ENCODE measurements around the gene RPL39L.
A peak's percentile ranks its signal among the peaks of the same experiment; 100 is the strongest.
"Not testable (repeated sequence)": the region's sequence is repeated elsewhere in the genome, so short reads cannot be mapped to it uniquely, and the experiment has no call there.

RPL39L gene

DNA sequence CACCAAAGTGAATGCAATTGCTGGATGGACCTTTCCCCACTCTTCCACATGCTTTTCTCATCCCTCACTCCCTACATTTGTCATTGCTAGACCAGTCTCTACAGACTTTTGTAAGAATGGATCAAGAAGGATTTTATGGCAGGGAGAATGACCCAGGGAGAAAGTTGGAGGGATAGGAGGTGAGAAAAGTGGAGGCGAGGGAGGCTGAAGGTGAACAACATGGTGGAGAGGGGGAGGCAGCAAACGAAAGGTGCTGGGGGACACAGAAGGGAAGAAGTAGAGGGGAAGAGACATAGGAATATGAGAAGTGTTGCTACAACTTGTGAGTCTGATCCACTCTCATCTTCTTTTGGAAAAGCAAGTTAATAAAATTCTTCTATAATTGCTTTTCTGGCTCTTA is 33.6 kb upstream of the RPL39L start:
- no peak for DNase-seq (ENCODE audit: low read depth, low spot score)
- TF ChIP-seq POLR2AphosphoS5 (IDR thresholded peaks at IDR 0.05; ENCODE audit: borderline replicate concordance, low read depth, low read length) (no peak), EZH2 (IDR thresholded peaks at IDR 0.05) (no peak), FOXP2 (optimal IDR thresholded peaks at IDR 0.05; ENCODE audit: control extremely low read depth, extremely low read length, insufficient read depth) (no peak)
- no peak overlapping the region for H3K27ac ChIP-seq
- H3K9me3 ChIP-seq (ENCODE audit: low read depth, low read length) = no peaks in the 10 kb centered on the region
- H3K9ac ChIP-seq (ENCODE audit: insufficient read length) = no peak overlapping the region
- H3K36me3 ChIP-seq (ENCODE audit: insufficient read depth, low read length) = no peaks in the 10 kb centered on the region
- no peak overlapping the region for H3K4me3 ChIP-seq

DNA sequence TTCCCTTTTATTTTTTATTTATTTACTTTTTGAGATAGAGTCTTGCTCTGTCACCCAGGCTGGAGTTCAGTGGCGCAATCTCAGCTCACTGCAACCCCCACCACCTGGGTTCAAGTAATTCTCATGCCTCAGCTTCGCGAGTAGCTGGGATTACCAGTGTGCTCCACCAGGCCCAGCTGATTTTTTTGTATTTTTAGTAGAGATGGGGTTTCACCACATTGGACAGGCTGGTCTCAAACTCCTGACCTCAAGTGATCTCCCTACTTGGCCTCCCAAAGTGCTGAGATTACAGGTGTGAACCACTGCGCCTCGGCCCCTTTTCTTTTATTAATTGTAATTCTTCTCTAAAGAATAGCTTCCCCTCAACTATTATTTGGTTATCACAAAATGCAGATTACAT is 31.6 kb upstream of the RPL39L start:
- H3K27ac ChIP-seq; H3K9ac ChIP-seq (ENCODE audit: insufficient read length); H3K4me3 ChIP-seq; H3K9me3 ChIP-seq (ENCODE audit: low read depth, low read length); H3K36me3 ChIP-seq (ENCODE audit: insufficient read depth, low read length); DNase-seq (ENCODE audit: low read depth, low spot score): not testable (repeated sequence)

DNA sequence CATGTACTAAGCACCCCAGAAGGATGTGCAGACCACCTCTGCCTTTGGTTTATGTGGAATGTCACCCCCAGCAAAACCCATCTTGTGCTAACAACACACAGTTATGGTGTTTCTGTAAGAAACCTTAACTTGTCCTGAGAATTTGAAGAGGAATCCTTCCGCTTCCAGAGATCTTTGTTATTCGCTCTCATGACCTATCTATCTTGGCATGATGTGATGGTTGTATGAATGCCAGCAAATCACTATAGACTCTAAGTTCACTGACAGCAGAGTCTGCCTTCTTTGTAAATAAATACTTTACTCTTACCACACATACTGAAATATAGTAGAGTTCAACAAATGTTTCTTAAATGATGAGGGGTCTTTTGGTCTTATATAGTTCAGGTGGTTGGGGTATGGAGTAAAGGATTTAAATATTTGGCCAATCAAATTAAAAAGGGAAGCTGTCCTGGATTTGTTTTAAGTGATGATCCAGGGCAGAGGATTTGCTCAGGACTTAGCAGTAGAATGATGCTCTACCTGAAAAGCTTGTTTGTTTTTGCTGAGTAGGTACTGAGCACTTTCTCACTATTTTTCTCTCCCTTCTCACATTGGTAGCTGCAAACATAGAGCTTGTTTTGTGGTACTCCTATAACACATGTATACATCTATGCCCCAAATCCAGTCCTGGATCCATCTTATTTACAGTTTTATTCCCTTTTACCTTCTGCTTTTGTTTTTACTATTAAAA is 30.1 kb upstream of the RPL39L start:
- no peaks in the 10 kb centered on the region for H3K9me3 ChIP-seq (ENCODE audit: low read depth, low read length)
- TF ChIP-seq EZH2 (IDR thresholded peaks at IDR 0.05) (no peak), FOXP2 (optimal IDR thresholded peaks at IDR 0.05; ENCODE audit: control extremely low read depth, extremely low read length, insufficient read depth) (no peak), POLR2AphosphoS5 (IDR thresholded peaks at IDR 0.05; ENCODE audit: borderline replicate concordance, low read depth, low read length) (no peak)
- H3K36me3 ChIP-seq (ENCODE audit: insufficient read depth, low read length) = no peaks in the 10 kb centered on the region
- no peak overlapping the region for H3K4me3 ChIP-seq
- H3K27ac ChIP-seq = no peak overlapping the region
- DNase-seq (ENCODE audit: low read depth, low spot score) = no peak
- H3K9ac ChIP-seq (ENCODE audit: insufficient read length) = no peak overlapping the region

- Histone ChIP-seq H3K36me3 (ENCODE audit: insufficient read depth, low read length) (no peaks in the 10 kb centered on the region), H3K9ac (ENCODE audit: insufficient read length) (no peak overlapping the region), H3K4me3 (no peak overlapping the region), H3K9me3 (ENCODE audit: low read depth, low read length) (no peaks in the 10 kb centered on the region), H3K27ac (no peak overlapping the region)
- TF ChIP-seq FOXP2 (optimal IDR thresholded peaks at IDR 0.05; ENCODE audit: control extremely low read depth, extremely low read length, insufficient read depth) (no peak), POLR2AphosphoS5 (IDR thresholded peaks at IDR 0.05; ENCODE audit: borderline replicate concordance, low read depth, low read length) (no peak), EZH2 (IDR thresholded peaks at IDR 0.05) (no peak)
- DNase-seq (ENCODE audit: low read depth, low spot score) = no peak
These were observed 28.5 kb upstream of the RPL39L start for GRCh38 chr3:187167777-187168176.

- Histone ChIP-seq H3K9ac (ENCODE audit: insufficient read length) (no peak overlapping the region), H3K9me3 (ENCODE audit: low read depth, low read length) (no peaks in the 10 kb centered on the region), H3K27ac (no peak overlapping the region), H3K36me3 (ENCODE audit: insufficient read depth, low read length) (no peaks in the 10 kb centered on the region), H3K4me3 (no peak overlapping the region)
- DNase-seq (ENCODE audit: low read depth, low spot score) = no peak
- TF ChIP-seq POLR2AphosphoS5 (IDR thresholded peaks at IDR 0.05; ENCODE audit: borderline replicate concordance, low read depth, low read length) = no peak
- no peak for TF ChIP-seq EZH2 (IDR thresholded peaks at IDR 0.05)
- no peak for TF ChIP-seq FOXP2 (optimal IDR thresholded peaks at IDR 0.05; ENCODE audit: control extremely low read depth, extremely low read length, insufficient read depth)
These were observed 27.5 kb upstream of the RPL39L start for GRCh38 chr3:187166750-187167149.

DNA sequence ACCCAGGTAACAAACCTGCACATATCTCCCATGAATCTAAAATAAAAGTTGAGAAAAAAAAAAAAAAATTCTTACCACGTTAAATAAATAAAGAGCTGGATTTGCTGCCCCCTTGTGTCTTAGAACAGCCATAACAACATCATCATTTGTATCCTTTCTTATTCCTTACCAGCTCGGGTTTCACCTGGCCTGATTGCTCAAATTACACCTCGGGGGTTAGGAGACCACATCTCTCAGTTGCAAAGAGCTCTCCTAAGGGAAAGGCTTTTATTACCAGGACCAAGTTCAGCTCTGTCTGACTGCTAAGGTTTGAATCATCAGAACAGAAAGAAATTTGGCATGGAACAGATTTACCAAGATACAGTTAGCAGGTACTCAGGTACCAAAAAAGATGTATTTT is 25.8 kb upstream of the RPL39L start:
- DNase-seq (ENCODE audit: low read depth, low spot score) = peak; percentile 44
- Histone ChIP-seq H3K9me3 (ENCODE audit: low read depth, low read length) (no peaks in the 10 kb centered on the region), H3K27ac (no peak overlapping the region), H3K4me3 (no peak overlapping the region), H3K36me3 (ENCODE audit: insufficient read depth, low read length) (no peaks in the 10 kb centered on the region), H3K9ac (ENCODE audit: insufficient read length) (no peak overlapping the region)
- TF ChIP-seq EZH2 (IDR thresholded peaks at IDR 0.05) (no peak), FOXP2 (optimal IDR thresholded peaks at IDR 0.05; ENCODE audit: control extremely low read depth, extremely low read length, insufficient read depth) (no peak), POLR2AphosphoS5 (IDR thresholded peaks at IDR 0.05; ENCODE audit: borderline replicate concordance, low read depth, low read length) (no peak)

DNA sequence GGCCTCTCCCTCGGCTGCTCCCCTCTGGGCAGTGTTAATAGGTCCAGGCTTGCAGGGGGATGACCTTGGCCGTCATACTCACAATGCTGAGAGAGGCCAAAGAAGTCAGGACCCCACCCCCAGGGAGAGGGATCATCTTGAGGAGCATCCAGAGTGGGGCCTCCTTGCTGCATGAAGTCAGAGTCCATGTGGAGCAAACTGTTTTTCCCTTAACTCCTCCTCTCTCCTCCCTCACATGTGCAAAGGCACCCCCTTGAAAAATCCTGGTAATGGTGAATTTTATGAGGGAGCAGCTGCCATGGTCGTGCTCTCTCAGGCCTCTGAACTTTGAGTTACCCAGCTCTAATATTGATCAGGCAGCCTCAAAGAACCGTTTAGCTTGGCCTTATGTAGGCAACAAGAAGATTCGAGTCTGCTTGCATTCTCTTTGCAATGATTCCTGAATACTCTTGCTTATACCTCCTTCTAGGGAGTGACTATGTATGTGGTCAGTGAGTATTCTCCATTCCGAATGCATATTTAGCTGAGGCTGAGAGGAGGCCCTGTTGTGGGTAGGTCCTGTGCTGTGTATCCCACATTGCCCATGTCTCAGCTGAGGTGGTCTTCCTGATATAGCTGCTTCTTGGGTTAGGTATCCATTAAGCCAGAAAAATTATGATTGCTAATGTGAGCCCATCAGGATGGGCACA is 23.1 kb upstream of the RPL39L start:
- no peaks in the 10 kb centered on the region for H3K36me3 ChIP-seq (ENCODE audit: insufficient read depth, low read length)
- no peak overlapping the region for H3K27ac ChIP-seq
- no peak for TF ChIP-seq FOXP2 (optimal IDR thresholded peaks at IDR 0.05; ENCODE audit: control extremely low read depth, extremely low read length, insufficient read depth)
- no peak for TF ChIP-seq POLR2AphosphoS5 (IDR thresholded peaks at IDR 0.05; ENCODE audit: borderline replicate concordance, low read depth, low read length)
- no peak for TF ChIP-seq EZH2 (IDR thresholded peaks at IDR 0.05)
- no peak overlapping the region for H3K9ac ChIP-seq (ENCODE audit: insufficient read length)
- no peak overlapping the region for H3K4me3 ChIP-seq
- H3K9me3 ChIP-seq (ENCODE audit: low read depth, low read length) = no peaks in the 10 kb centered on the region
- no peak for DNase-seq (ENCODE audit: low read depth, low spot score)

DNA sequence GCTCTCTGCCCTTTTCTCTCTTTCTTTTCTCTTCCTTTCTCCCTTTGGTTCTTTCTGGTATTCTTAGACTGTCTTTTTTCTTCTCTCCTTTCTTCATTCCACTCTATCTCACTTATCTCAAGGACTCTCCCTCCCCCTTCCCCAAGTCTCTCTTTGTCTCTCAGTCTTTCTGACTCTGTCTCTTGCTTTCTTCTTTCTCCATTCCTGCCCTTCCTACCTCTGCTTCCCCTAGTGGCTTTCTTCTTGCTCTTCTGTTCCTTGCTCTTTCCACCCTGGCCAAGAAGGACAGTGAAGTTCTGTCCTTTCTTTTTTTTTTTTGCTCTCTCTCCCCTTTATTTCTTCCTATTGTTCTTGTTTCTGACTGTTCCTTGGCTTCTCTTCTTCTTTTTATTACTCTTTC is 22.3 kb upstream of the RPL39L start:
- TF ChIP-seq POLR2AphosphoS5 (IDR thresholded peaks at IDR 0.05; ENCODE audit: borderline replicate concordance, low read depth, low read length) (no peak), EZH2 (IDR thresholded peaks at IDR 0.05) (no peak), FOXP2 (optimal IDR thresholded peaks at IDR 0.05; ENCODE audit: control extremely low read depth, extremely low read length, insufficient read depth) (no peak)
- Histone ChIP-seq H3K27ac (no peak overlapping the region), H3K4me3 (no peak overlapping the region), H3K9me3 (ENCODE audit: low read depth, low read length) (no peaks in the 10 kb centered on the region), H3K36me3 (ENCODE audit: insufficient read depth, low read length) (no peaks in the 10 kb centered on the region), H3K9ac (ENCODE audit: insufficient read length) (no peak overlapping the region)
- no peak for DNase-seq (ENCODE audit: low read depth, low spot score)

- Histone ChIP-seq H3K9ac (ENCODE audit: insufficient read length) (no peak overlapping the region), H3K9me3 (ENCODE audit: low read depth, low read length) (no peaks in the 10 kb centered on the region), H3K4me3 (no peak overlapping the region), H3K27ac (no peak overlapping the region), H3K36me3 (ENCODE audit: insufficient read depth, low read length) (no peaks in the 10 kb centered on the region)
- DNase-seq (ENCODE audit: low read depth, low spot score) = no peak
- TF ChIP-seq FOXP2 (optimal IDR thresholded peaks at IDR 0.05; ENCODE audit: control extremely low read depth, extremely low read length, insufficient read depth) = no peak
- no peak for TF ChIP-seq EZH2 (IDR thresholded peaks at IDR 0.05)
- TF ChIP-seq POLR2AphosphoS5 (IDR thresholded peaks at IDR 0.05; ENCODE audit: borderline replicate concordance, low read depth, low read length) = no peak
These were observed 11.3 kb upstream of the RPL39L start for GRCh38 chr3:187150599-187150998.
